Measurements from ENCODE around the gene CDH4. TPM values are rescaled to one million over a fixed set of nuclear protein-coding genes. Genes with fewer than 3 reads are reported as not detected.

CDH4 gene
- total RNA-seq, 1 donor from 2014 or later: not detected

GRCh38 chr20:61262514-61262913, 10.5 kb downstream of the CDH4 start:
- no peaks in the 10 kb centered on the region for H3K36me3 Mint-ChIP-seq (ENCODE audit: low read depth)
- ATAC-seq (ENCODE audit: low read depth) (no peak), DNase-seq (no peak)
- H3K9me3 Mint-ChIP-seq: peaks cover 5% of the 10 kb centered on the region
- H3K4me1 Mint-ChIP-seq: no peaks in the 10 kb centered on the region
- POLR2A ChIA-PET: no interaction called here
- H3K27me3 Mint-ChIP-seq: no peaks in the 10 kb centered on the region
- CTCF ChIA-PET: no interaction called here
- intact Hi-C loops (cut with micrococcal nuclease): loop anchor here (5.0 kb wide), 1 partner anchor 1205 kb away; no protein-coding TSS in a partner anchor
- no peak overlapping the region for H3K4me3 Mint-ChIP-seq
- H3K27ac Mint-ChIP-seq: no peak overlapping the region
- TF ChIP-seq, protein P1, sequence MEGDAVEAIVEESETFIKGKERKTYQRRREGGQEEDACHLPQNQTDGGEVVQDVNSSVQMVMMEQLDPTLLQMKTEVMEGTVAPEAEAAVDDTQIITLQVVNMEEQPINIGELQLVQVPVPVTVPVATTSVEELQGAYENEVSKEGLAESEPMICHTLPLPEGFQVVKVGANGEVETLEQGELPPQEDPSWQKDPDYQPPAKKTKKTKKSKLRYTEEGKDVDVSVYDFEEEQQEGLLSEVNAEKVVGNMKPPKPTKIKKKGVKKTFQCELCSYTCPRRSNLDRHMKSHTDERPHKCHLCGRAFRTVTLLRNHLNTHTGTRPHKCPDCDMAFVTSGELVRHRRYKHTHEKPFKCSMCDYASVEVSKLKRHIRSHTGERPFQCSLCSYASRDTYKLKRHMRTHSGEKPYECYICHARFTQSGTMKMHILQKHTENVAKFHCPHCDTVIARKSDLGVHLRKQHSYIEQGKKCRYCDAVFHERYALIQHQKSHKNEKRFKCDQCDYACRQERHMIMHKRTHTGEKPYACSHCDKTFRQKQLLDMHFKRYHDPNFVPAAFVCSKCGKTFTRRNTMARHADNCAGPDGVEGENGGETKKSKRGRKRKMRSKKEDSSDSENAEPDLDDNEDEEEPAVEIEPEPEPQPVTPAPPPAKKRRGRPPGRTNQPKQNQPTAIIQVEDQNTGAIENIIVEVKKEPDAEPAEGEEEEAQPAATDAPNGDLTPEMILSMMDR (IDR thresholded peaks at IDR 0.05): no peak

- CTCF ChIA-PET: no interaction called here
- Mint-ChIP-seq H3K27ac (no peak overlapping the region), H3K36me3 (ENCODE audit: low read depth) (no peaks in the 10 kb centered on the region), H3K27me3 (no peaks in the 10 kb centered on the region), H3K4me3 (no peak overlapping the region), H3K4me1 (no peaks in the 10 kb centered on the region), H3K9me3 (peaks cover 5% of the 10 kb centered on the region)
- POLR2A ChIA-PET: no interaction called here
- DNase-seq (no peak), ATAC-seq (ENCODE audit: low read depth) (no peak)
- intact Hi-C loops (cut with micrococcal nuclease): loop anchor here (5.0 kb wide), 1 partner anchor 1206 kb away; no protein-coding TSS in a partner anchor
- TF ChIP-seq, protein P1 (IDR thresholded peaks at IDR 0.05): no peak
Measured at GRCh38 chr20:61263084-61263695, 11.1 kb downstream of the CDH4 start.

DNA sequence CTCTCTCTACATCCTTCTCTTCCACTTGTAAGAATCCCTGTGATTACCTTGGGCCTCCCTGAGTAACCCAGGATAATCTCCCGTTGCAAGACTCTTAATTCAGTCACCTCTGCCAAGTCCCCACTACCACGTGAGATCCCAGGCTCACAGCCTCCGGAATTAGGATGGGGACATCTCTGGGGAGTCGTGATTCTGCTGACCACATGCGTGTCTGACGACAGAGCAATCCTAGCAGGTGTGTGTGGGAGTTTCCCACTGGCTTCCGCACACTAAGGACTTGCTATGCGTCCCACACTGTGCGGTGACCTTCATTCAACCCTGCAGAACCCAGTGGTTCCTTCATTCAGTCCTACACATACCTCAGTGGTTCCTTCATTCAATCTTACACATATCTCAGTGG, 11.9 kb downstream of the CDH4 start:
- Mint-ChIP-seq H3K27ac (no peak overlapping the region), H3K4me3 (no peak overlapping the region), H3K4me1 (no peaks in the 10 kb centered on the region), H3K36me3 (ENCODE audit: low read depth) (no peaks in the 10 kb centered on the region), H3K9me3 (no peaks in the 10 kb centered on the region), H3K27me3 (no peaks in the 10 kb centered on the region)
- intact Hi-C loops (cut with micrococcal nuclease): loop anchor here (5.0 kb wide), 1 partner anchor 1207 kb away; no protein-coding TSS in a partner anchor
- ATAC-seq (ENCODE audit: low read depth) (no peak), DNase-seq (no peak)
- CTCF ChIA-PET: no interaction called here
- POLR2A ChIA-PET: no interaction called here
- TF ChIP-seq, protein P1 (IDR thresholded peaks at IDR 0.05): no peak

GRCh38 chr20:61267241-61267640, 15.2 kb downstream of the CDH4 start:
- no peak overlapping the region for H3K4me3 Mint-ChIP-seq
- no peaks in the 10 kb centered on the region for H3K36me3 Mint-ChIP-seq (ENCODE audit: low read depth)
- no peaks in the 10 kb centered on the region for H3K4me1 Mint-ChIP-seq
- ChIA-PET POLR2A (no interaction called here), CTCF (no interaction called here)
- H3K27me3 Mint-ChIP-seq: no peaks in the 10 kb centered on the region
- H3K27ac Mint-ChIP-seq: no peak overlapping the region
- no peak for DNase-seq
- TF ChIP-seq, protein P1 (IDR thresholded peaks at IDR 0.05): no peak
- ATAC-seq (ENCODE audit: low read depth): no peak
- intact Hi-C loops (cut with micrococcal nuclease): no loop called here
- no peaks in the 10 kb centered on the region for H3K9me3 Mint-ChIP-seq

- Mint-ChIP-seq H3K4me3 (no peak overlapping the region), H3K4me1 (no peaks in the 10 kb centered on the region), H3K9me3 (no peaks in the 10 kb centered on the region), H3K27me3 (no peaks in the 10 kb centered on the region), H3K27ac (no peak overlapping the region), H3K36me3 (ENCODE audit: low read depth) (no peaks in the 10 kb centered on the region)
- no peak for ATAC-seq (ENCODE audit: low read depth)
- intact Hi-C loops (cut with micrococcal nuclease): no loop called here
- POLR2A ChIA-PET: no interaction called here
- no peak for DNase-seq
- TF ChIP-seq, protein P1 (IDR thresholded peaks at IDR 0.05): no peak
- CTCF ChIA-PET: no interaction called here
Measured at GRCh38 chr20:61268024-61268423, 16.0 kb downstream of the CDH4 start.

Data from activated B cell treated with CpG ODN at 0.5 μM for 24 hours (primary cell).